ENCODE measurements around the gene ANKDD1A.

Gene ANKDD1A

GRCh38 chr15:64878705-64879104 lies 33.0 kb upstream of the ANKDD1A start:
- no peaks in the 10 kb centered on the region for H3K27me3 ChIP-seq (ENCODE audit: insufficient read depth, low read length)
- no peak overlapping the region for H3K4me3 ChIP-seq (ENCODE audit: low read depth, low read length)
- H3K79me2 ChIP-seq (ENCODE audit: control insufficient read depth, insufficient read depth, low read length, unreplicated experiment), result no peaks in the 10 kb centered on the region
- H3K27ac ChIP-seq (ENCODE audit: low read depth, low read length), result no peak overlapping the region
- no peak overlapping the region for H2AFZ ChIP-seq (ENCODE audit: low read length, unreplicated experiment)
- H3K4me1 ChIP-seq (ENCODE audit: control insufficient read depth, insufficient read depth, low read length, unreplicated experiment), result peaks cover 43% of the 10 kb centered on the region
- H3K36me3 ChIP-seq (ENCODE audit: insufficient read depth, low read length), result no peaks in the 10 kb centered on the region

- peak overlapping the region; percentile 89 for H3K27ac ChIP-seq (ENCODE audit: low read depth, low read length)
- H3K27me3 ChIP-seq (ENCODE audit: insufficient read depth, low read length), result no peaks in the 10 kb centered on the region
- H3K4me1 ChIP-seq (ENCODE audit: control insufficient read depth, insufficient read depth, low read length, unreplicated experiment), result peaks cover 31% of the 10 kb centered on the region
- no peak overlapping the region for H2AFZ ChIP-seq (ENCODE audit: low read length, unreplicated experiment)
- H3K4me3 ChIP-seq (ENCODE audit: low read depth, low read length), result no peak overlapping the region
- no peaks in the 10 kb centered on the region for H3K79me2 ChIP-seq (ENCODE audit: control insufficient read depth, insufficient read depth, low read length, unreplicated experiment)
- H3K36me3 ChIP-seq (ENCODE audit: insufficient read depth, low read length), result no peaks in the 10 kb centered on the region
These were observed 28.6 kb upstream of the ANKDD1A start for GRCh38 chr15:64883100-64883581.

- Histone ChIP-seq H2AFZ (ENCODE audit: low read length, unreplicated experiment) (no peak overlapping the region), H3K36me3 (ENCODE audit: insufficient read depth, low read length) (no peaks in the 10 kb centered on the region), H3K4me3 (ENCODE audit: low read depth, low read length) (no peak overlapping the region), H3K27me3 (ENCODE audit: insufficient read depth, low read length) (no peaks in the 10 kb centered on the region), H3K27ac (ENCODE audit: low read depth, low read length) (peak overlapping the region; percentile 89), H3K4me1 (ENCODE audit: control insufficient read depth, insufficient read depth, low read length, unreplicated experiment) (peaks cover 31% of the 10 kb centered on the region), H3K79me2 (ENCODE audit: control insufficient read depth, insufficient read depth, low read length, unreplicated experiment) (no peaks in the 10 kb centered on the region)
These were observed 27.6 kb upstream of the ANKDD1A start for GRCh38 chr15:64883997-64884511.

- H3K4me1 ChIP-seq (ENCODE audit: control insufficient read depth, insufficient read depth, low read length, unreplicated experiment), result peaks cover 31% of the 10 kb centered on the region
- H3K36me3 ChIP-seq (ENCODE audit: insufficient read depth, low read length), result no peaks in the 10 kb centered on the region
- H3K79me2 ChIP-seq (ENCODE audit: control insufficient read depth, insufficient read depth, low read length, unreplicated experiment), result no peaks in the 10 kb centered on the region
- no peak overlapping the region for H2AFZ ChIP-seq (ENCODE audit: low read length, unreplicated experiment)
- no peak overlapping the region for H3K4me3 ChIP-seq (ENCODE audit: low read depth, low read length)
- H3K27me3 ChIP-seq (ENCODE audit: insufficient read depth, low read length), result no peaks in the 10 kb centered on the region
- peak overlapping the region; percentile 89; the same call in 1 of the 2 replicates for H3K27ac ChIP-seq (ENCODE audit: low read depth, low read length)
These were observed 27.0 kb upstream of the ANKDD1A start for GRCh38 chr15:64884679-64885078.

- H3K27ac ChIP-seq (ENCODE audit: low read depth, low read length), result no peak overlapping the region
- no peaks in the 10 kb centered on the region for H3K79me2 ChIP-seq (ENCODE audit: control insufficient read depth, insufficient read depth, low read length, unreplicated experiment)
- no peaks in the 10 kb centered on the region for H3K36me3 ChIP-seq (ENCODE audit: insufficient read depth, low read length)
- no peaks in the 10 kb centered on the region for H3K27me3 ChIP-seq (ENCODE audit: insufficient read depth, low read length)
- no peak overlapping the region for H3K4me3 ChIP-seq (ENCODE audit: low read depth, low read length)
- H3K4me1 ChIP-seq (ENCODE audit: control insufficient read depth, insufficient read depth, low read length, unreplicated experiment), result peaks cover 24% of the 10 kb centered on the region
- no peak overlapping the region for H2AFZ ChIP-seq (ENCODE audit: low read length, unreplicated experiment)
These were observed 23.4 kb upstream of the ANKDD1A start for GRCh38 chr15:64888336-64888735.

GRCh38 chr15:64891561-64891960 lies 20.1 kb upstream of the ANKDD1A start:
- H2AFZ ChIP-seq (ENCODE audit: low read length, unreplicated experiment), result no peak overlapping the region
- H3K4me3 ChIP-seq (ENCODE audit: low read depth, low read length), result no peak overlapping the region
- H3K36me3 ChIP-seq (ENCODE audit: insufficient read depth, low read length), result no peaks in the 10 kb centered on the region
- no peaks in the 10 kb centered on the region for H3K79me2 ChIP-seq (ENCODE audit: control insufficient read depth, insufficient read depth, low read length, unreplicated experiment)
- H3K27me3 ChIP-seq (ENCODE audit: insufficient read depth, low read length), result no peaks in the 10 kb centered on the region
- H3K4me1 ChIP-seq (ENCODE audit: control insufficient read depth, insufficient read depth, low read length, unreplicated experiment), result peaks cover 38% of the 10 kb centered on the region
- no peak overlapping the region for H3K27ac ChIP-seq (ENCODE audit: low read depth, low read length)

- H3K79me2 ChIP-seq (ENCODE audit: control insufficient read depth, insufficient read depth, low read length, unreplicated experiment), result no peaks in the 10 kb centered on the region
- H3K4me1 ChIP-seq (ENCODE audit: control insufficient read depth, insufficient read depth, low read length, unreplicated experiment), result peaks cover 52% of the 10 kb centered on the region
- H3K27ac ChIP-seq (ENCODE audit: low read depth, low read length), result no peak overlapping the region
- no peak overlapping the region for H2AFZ ChIP-seq (ENCODE audit: low read length, unreplicated experiment)
- no peaks in the 10 kb centered on the region for H3K27me3 ChIP-seq (ENCODE audit: insufficient read depth, low read length)
- no peak overlapping the region for H3K4me3 ChIP-seq (ENCODE audit: low read depth, low read length)
- no peaks in the 10 kb centered on the region for H3K36me3 ChIP-seq (ENCODE audit: insufficient read depth, low read length)
These were observed 18.8 kb upstream of the ANKDD1A start for GRCh38 chr15:64892847-64893403.

GRCh38 chr15:64893481-64894394 lies 18.0 kb upstream of the ANKDD1A start:
- H3K4me3 ChIP-seq (ENCODE audit: low read depth, low read length), result peak overlapping the region; percentile 50; the same call in 1 of the 2 replicates
- H3K27ac ChIP-seq (ENCODE audit: low read depth, low read length), result peak overlapping the region; percentile 39; the same call in 1 of the 2 replicates
- H3K4me1 ChIP-seq (ENCODE audit: control insufficient read depth, insufficient read depth, low read length, unreplicated experiment), result peaks cover 59% of the 10 kb centered on the region
- peak overlapping the region; percentile 31 for H2AFZ ChIP-seq (ENCODE audit: low read length, unreplicated experiment)
- H3K36me3 ChIP-seq (ENCODE audit: insufficient read depth, low read length), result no peaks in the 10 kb centered on the region
- no peaks in the 10 kb centered on the region for H3K79me2 ChIP-seq (ENCODE audit: control insufficient read depth, insufficient read depth, low read length, unreplicated experiment)
- no peaks in the 10 kb centered on the region for H3K27me3 ChIP-seq (ENCODE audit: insufficient read depth, low read length)

GRCh38 chr15:64894395-64895056 lies 17.2 kb upstream of the ANKDD1A start:
- Histone ChIP-seq H3K4me3 (ENCODE audit: low read depth, low read length) (peak overlapping the region; percentile 50; the same call in 1 of the 2 replicates), H3K79me2 (ENCODE audit: control insufficient read depth, insufficient read depth, low read length, unreplicated experiment) (no peaks in the 10 kb centered on the region), H3K27ac (ENCODE audit: low read depth, low read length) (peak overlapping the region; percentile 84; the same call in 1 of the 2 replicates), H3K36me3 (ENCODE audit: insufficient read depth, low read length) (no peaks in the 10 kb centered on the region), H3K27me3 (ENCODE audit: insufficient read depth, low read length) (no peaks in the 10 kb centered on the region), H2AFZ (ENCODE audit: low read length, unreplicated experiment) (peak overlapping the region; percentile 31), H3K4me1 (ENCODE audit: control insufficient read depth, insufficient read depth, low read length, unreplicated experiment) (peaks cover 64% of the 10 kb centered on the region)

GRCh38 chr15:64895285-64896065 lies 16.2 kb upstream of the ANKDD1A start:
- Histone ChIP-seq H3K27me3 (ENCODE audit: insufficient read depth, low read length) (no peaks in the 10 kb centered on the region), H3K79me2 (ENCODE audit: control insufficient read depth, insufficient read depth, low read length, unreplicated experiment) (no peaks in the 10 kb centered on the region), H3K27ac (ENCODE audit: low read depth, low read length) (peak overlapping the region; percentile 84), H3K36me3 (ENCODE audit: insufficient read depth, low read length) (no peaks in the 10 kb centered on the region), H3K4me1 (ENCODE audit: control insufficient read depth, insufficient read depth, low read length, unreplicated experiment) (peaks cover 64% of the 10 kb centered on the region), H2AFZ (ENCODE audit: low read length, unreplicated experiment) (peak overlapping the region; percentile 30), H3K4me3 (ENCODE audit: low read depth, low read length) (peak overlapping the region; percentile 65)

Measured in ACC112 (cell line).